Loucy (cell line): ENCODE measurements around the gene SLC39A9.

Source experiments
- H2AFZ ChIP-seq: fragments of 200-600 bp; sonication (generic); 2 replicates; pipeline ENCODE4 v1.6.0; 2016; ENCODE audit warnings: antibody characterized with exemption, mild to moderate bottlenecking, low read length, moderate library complexity
- H3F3A ChIP-seq: fragments of 200-600 bp; 2 replicates; pipeline ENCODE4 v1.6.0; 2016; ENCODE audit warnings: antibody characterized with exemption, low read depth, mild to moderate bottlenecking
- H3K27me3 ChIP-seq: fragments of 200-600 bp; sonication (generic); 2 replicates; pipeline ENCODE4 v1.6.1; 2014; ENCODE audit warnings: low read length, mild to moderate bottlenecking; ENCODE audit not compliant: insufficient read depth, poor library complexity, severe bottlenecking
- H3K36me3 ChIP-seq: fragments of 200-600 bp; sonication (generic); 2 replicates; pipeline ENCODE4 v1.6.1; 2016; ENCODE audit warnings: low read length; ENCODE audit not compliant: insufficient read depth
- H3K4me1 ChIP-seq: fragments of 200-600 bp; sonication (generic); 2 replicates; pipeline ENCODE4 v1.5.1; 2014; ENCODE audit warnings: low read length, mild to moderate bottlenecking; ENCODE audit not compliant: insufficient read depth, poor library complexity, severe bottlenecking
- H3K4me2 ChIP-seq: fragments of 200-600 bp; sonication (generic); 2 replicates; pipeline ENCODE4 v1.6.0; 2014; ENCODE audit warnings: antibody characterized with exemption, low read length, low read depth, mild to moderate bottlenecking; ENCODE audit not compliant: poor library complexity, severe bottlenecking
- H3K4me3 ChIP-seq: fragments of 200-600 bp; sonication (generic); 2 replicates; pipeline ENCODE4 v1.5.1; 2014; ENCODE audit warnings: low read length, mild to moderate bottlenecking, mixed read lengths; ENCODE audit not compliant: poor library complexity, severe bottlenecking
- H3K79me2 ChIP-seq: fragments of 200-600 bp; sonication (generic); 2 replicates; pipeline ENCODE4 v1.6.1; 2014; ENCODE audit warnings: low read length; ENCODE audit not compliant: insufficient read depth
- H3K9ac ChIP-seq: fragments of 200-600 bp; sonication (generic); 2 replicates; pipeline ENCODE4 v1.6.0; 2014; ENCODE audit warnings: mild to moderate bottlenecking, low read depth, low read length, moderate library complexity; ENCODE audit not compliant: poor library complexity, severe bottlenecking
- H3K9me2 ChIP-seq: fragments of 200-600 bp; sonication (generic); replicated peaks from 2 replicates; pipeline ENCODE4 v1.6.1; 2016; ENCODE audit warnings: low read depth, low read length, mixed read lengths
- H3K9me3 ChIP-seq: fragments of 200-600 bp; sonication (generic); 2 replicates; pipeline ENCODE4 v1.6.1; 2014; ENCODE audit warnings: mild to moderate bottlenecking, antibody characterized with exemption, low read length, low read depth; ENCODE audit not compliant: insufficient read depth
- H4K20me1 ChIP-seq: fragments of 200-600 bp; sonication (generic); 2 replicates; pipeline ENCODE4 v1.6.0; 2014; ENCODE audit warnings: antibody characterized with exemption, low read length, mild to moderate bottlenecking; ENCODE audit not compliant: insufficient read depth, poor library complexity, severe bottlenecking
- EZH2phosphoT487 ChIP-seq: fragments of 200-600 bp; IDR thresholded peaks from 2 replicates; pipeline ENCODE4 v1.6.1; 2018; ENCODE audit warnings: antibody characterized with exemption, mild to moderate bottlenecking, moderate library complexity, borderline replicate concordance
- TF ChIP-seq, protein P1 (sequence below): fragments of 200-600 bp; sonication (generic); conservative IDR thresholded peaks from 2 replicates; pipeline ENCODE4 v1.5.1; 2014; ENCODE audit warnings: mild to moderate bottlenecking, antibody characterized with exemption, low read length

The SLC39A9 gene, protein sequence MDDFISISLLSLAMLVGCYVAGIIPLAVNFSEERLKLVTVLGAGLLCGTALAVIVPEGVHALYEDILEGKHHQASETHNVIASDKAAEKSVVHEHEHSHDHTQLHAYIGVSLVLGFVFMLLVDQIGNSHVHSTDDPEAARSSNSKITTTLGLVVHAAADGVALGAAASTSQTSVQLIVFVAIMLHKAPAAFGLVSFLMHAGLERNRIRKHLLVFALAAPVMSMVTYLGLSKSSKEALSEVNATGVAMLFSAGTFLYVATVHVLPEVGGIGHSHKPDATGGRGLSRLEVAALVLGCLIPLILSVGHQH

DNA sequence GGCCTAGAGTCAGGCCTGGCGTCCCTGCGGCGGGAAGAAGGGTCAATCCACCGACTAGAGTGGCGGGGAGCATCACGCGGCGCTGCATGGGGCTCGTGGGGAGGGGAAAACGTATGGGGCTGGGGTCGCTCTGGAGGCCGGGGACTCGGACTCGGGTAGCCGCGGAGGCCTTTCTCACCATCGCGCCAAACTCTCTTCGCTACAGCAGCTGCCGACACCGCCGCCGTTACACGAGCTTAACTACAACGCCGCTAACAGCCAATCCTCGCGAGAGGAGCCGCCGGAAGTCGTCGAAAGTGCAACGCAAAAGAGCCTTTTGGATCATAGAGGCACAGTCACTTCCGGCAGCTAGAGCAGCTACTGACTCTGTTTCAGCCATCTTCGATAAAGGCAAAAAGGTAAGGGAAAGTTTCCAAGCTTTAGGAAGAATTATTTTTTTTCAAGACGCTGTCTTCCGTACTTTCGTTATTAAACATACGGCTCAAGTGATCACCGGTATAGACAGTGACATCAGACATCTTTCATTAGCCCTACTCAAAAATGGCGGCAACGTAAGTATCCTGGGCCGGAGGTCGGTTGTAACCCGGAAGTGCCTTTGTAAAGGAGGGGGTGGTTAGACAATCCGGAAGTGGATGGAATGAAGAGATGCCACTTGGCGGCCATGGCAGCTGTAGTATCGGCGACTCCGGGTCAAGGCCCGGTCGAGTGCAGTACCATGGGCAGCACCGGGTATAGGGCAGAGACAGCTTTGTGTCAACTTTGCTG, at the start of gene SLC39A9, which contains the start of gene ERH:
TSS of gene SLC39A9 (plus strand) at position 640 of the 765 bp plus-strand sequence. CDS start 678 bp downstream, outside the sequence.
TSS of gene ERH (minus strand) at position 247 of the 765 bp plus-strand sequence. CDS start at position 181, 66 bp downstream.
- Histone ChIP-seq H4K20me1 (peaks cover 82% of the 10 kb centered on the region), H3K9me3 (no peaks in the 10 kb centered on the region), H3K4me1 (peaks cover 76% of the 10 kb centered on the region), H3K4me3 (peak within 1 kb of the TSS; percentile 90), H3K27me3 (no peaks in the 10 kb centered on the region), H3K79me2 (peaks cover 93% of the 10 kb centered on the region), H3K9me2 (no peaks in the 10 kb centered on the region), H3K36me3 (peaks cover 29% of the 10 kb centered on the region; the same call in 1 of the 2 replicates), H3F3A (no peaks in the 10 kb centered on the region), H2AFZ (peak within 1 kb of the TSS; percentile 95), H3K9ac (peak within 1 kb of the TSS; percentile 95), H3K4me2 (peak within 1 kb of the TSS; percentile 94)
- no peak for TF ChIP-seq EZH2phosphoT487
- TF ChIP-seq, protein P1, sequence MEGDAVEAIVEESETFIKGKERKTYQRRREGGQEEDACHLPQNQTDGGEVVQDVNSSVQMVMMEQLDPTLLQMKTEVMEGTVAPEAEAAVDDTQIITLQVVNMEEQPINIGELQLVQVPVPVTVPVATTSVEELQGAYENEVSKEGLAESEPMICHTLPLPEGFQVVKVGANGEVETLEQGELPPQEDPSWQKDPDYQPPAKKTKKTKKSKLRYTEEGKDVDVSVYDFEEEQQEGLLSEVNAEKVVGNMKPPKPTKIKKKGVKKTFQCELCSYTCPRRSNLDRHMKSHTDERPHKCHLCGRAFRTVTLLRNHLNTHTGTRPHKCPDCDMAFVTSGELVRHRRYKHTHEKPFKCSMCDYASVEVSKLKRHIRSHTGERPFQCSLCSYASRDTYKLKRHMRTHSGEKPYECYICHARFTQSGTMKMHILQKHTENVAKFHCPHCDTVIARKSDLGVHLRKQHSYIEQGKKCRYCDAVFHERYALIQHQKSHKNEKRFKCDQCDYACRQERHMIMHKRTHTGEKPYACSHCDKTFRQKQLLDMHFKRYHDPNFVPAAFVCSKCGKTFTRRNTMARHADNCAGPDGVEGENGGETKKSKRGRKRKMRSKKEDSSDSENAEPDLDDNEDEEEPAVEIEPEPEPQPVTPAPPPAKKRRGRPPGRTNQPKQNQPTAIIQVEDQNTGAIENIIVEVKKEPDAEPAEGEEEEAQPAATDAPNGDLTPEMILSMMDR, result no peak

DNA sequence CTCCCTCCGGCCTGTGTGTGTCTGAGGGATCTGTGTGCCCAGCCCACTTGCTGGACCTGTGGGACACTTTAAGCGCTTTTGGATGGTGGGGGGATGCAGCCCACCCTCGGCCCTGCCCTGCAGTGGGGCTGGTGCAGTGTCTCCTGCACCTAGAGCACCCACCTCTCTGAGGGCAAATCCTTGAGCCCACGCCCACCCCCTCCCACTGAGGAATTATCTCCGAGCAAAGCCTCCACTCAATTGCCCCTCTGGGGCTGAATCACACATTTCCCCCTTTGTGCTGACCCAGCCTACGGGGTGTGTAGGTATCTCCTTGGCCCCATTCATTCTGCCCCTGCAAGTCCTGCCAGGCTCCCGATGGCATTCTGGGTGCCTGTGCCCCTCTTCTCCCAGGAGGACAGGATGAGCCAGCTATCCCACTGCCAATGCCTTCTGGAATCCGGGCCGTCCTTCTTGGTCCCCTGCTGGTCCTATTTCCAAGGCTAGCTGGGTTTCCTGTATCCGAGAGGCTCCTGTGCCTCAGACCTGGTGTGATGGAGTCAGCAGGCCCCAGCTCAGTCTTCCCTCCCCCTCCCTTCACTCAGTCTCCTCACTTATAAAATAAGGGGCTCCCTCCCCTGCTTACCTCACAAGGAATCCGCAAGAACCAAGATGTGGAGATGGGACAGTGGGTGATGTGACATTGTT, 49.3 kb upstream of the SLC39A9 start:
- Histone ChIP-seq H3K27me3 (no peaks in the 10 kb centered on the region), H3K36me3 (no peaks in the 10 kb centered on the region), H3F3A (no peaks in the 10 kb centered on the region), H3K9ac (no peak overlapping the region), H3K4me3 (no peak overlapping the region), H3K4me2 (no peak overlapping the region), H3K9me3 (no peaks in the 10 kb centered on the region), H3K79me2 (no peaks in the 10 kb centered on the region), H3K4me1 (peaks cover 5% of the 10 kb centered on the region), H4K20me1 (no peaks in the 10 kb centered on the region), H3K9me2 (no peaks in the 10 kb centered on the region), H2AFZ (no peak overlapping the region)
- no peak for TF ChIP-seq EZH2phosphoT487
- TF ChIP-seq, protein P1, result no peak

DNA sequence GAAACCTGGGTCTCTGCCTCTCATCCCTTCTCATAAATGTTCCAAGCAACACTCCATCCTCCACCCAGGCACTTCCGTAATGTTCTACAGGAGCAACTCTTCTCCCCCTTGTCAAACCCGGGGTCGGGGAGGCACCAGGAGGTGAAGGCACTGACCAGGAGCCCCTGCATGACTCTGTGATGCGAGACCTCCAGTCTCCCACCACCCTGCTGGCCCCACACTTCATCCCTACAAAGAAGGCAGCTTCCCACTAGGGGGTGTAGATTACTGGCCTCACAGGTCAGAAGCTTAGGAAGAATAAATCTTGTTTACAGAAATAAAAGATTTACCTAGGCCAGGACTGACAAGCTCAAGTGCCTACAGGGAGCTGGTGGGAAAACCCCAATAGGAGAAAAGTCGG, 47.6 kb upstream of the SLC39A9 start:
- H3K36me3 ChIP-seq, result no peaks in the 10 kb centered on the region
- no peak overlapping the region for H3K9ac ChIP-seq
- no peaks in the 10 kb centered on the region for H3K79me2 ChIP-seq
- no peak for TF ChIP-seq EZH2phosphoT487
- TF ChIP-seq, protein P1, result no peak; the same call in 1 of the 2 replicates
- no peaks in the 10 kb centered on the region for H3K27me3 ChIP-seq
- no peaks in the 10 kb centered on the region for H3K9me2 ChIP-seq
- H3F3A ChIP-seq, result no peaks in the 10 kb centered on the region
- no peaks in the 10 kb centered on the region for H4K20me1 ChIP-seq
- no peak overlapping the region for H2AFZ ChIP-seq
- peaks cover 6% of the 10 kb centered on the region for H3K4me1 ChIP-seq
- H3K4me2 ChIP-seq, result no peak overlapping the region
- no peaks in the 10 kb centered on the region for H3K9me3 ChIP-seq
- no peak overlapping the region for H3K4me3 ChIP-seq
